BJ (cell line): ENCODE data around the gene PARD6B. TPM values are rescaled to one million over a fixed set of nuclear protein-coding genes. Genes with fewer than 3 reads are reported as not detected.
A peak's percentile ranks its signal among the peaks of the same experiment; 100 is the strongest.
"Not testable (repeated sequence)": the region's sequence is repeated elsewhere in the genome, so short reads cannot be mapped to it uniquely, and the experiment has no call there.

Source experiments
- CTCF ChIA-PET: fragments of 350-600 bp; formaldehyde crosslinking; extraction: SDS; loops from one replicate; lab custom pipeline; 2021; ENCODE audit warnings: antibody characterized with exemption, inconsistent platforms; lab: Yijun Ruan, JAX
- POLR2A ChIA-PET: fragments of 300-600 bp; sonication (Branson Sonifier 250); formaldehyde crosslinking; extraction: SDS; loops from one replicate; lab custom pipeline; 2021; ENCODE audit warnings: antibody characterized with exemption; lab: Charles Lee
- DNase-seq: peaks from one replicate; pipeline ENCODE4 v3.0.0-alpha.2; 2011; ENCODE audit warnings: low read depth
- H3K27me3 ChIP-seq: 2 replicates; pipeline ENCODE4 v1.6.0; 2011; ENCODE audit warnings: low read length; ENCODE audit not compliant: control insufficient read depth, insufficient read depth
- H3K36me3 ChIP-seq: 2 replicates; pipeline ENCODE4 v1.5.1; 2011; ENCODE audit warnings: low read length; ENCODE audit not compliant: control insufficient read depth, insufficient read depth
- H3K4me3 ChIP-seq: 2 replicates; pipeline ENCODE4 v1.5.1; 2011; ENCODE audit warnings: low read depth, mild to moderate bottlenecking, control low read depth, low read length
- polyA plus RNA-seq: library from polyadenylated mRNA; depleted of rRNA; stranded (reverse); fragments of >200 nt; gene quantifications from 2 replicates; pipeline ENCODE4 v1.2.3, GENCODE V29; 2011
- TF ChIP-seq, protein P1 (sequence below): IDR thresholded peaks from 2 replicates; pipeline ENCODE4 v1.5.1; 2011; ENCODE audit warnings: low read depth, mild to moderate bottlenecking, control low read depth, inconsistent platforms, low read length, moderate library complexity; ENCODE audit not compliant: insufficient read depth

PARD6B gene
- polyA plus RNA-seq, 1 experiment, result 0.11 TPM

DNA sequence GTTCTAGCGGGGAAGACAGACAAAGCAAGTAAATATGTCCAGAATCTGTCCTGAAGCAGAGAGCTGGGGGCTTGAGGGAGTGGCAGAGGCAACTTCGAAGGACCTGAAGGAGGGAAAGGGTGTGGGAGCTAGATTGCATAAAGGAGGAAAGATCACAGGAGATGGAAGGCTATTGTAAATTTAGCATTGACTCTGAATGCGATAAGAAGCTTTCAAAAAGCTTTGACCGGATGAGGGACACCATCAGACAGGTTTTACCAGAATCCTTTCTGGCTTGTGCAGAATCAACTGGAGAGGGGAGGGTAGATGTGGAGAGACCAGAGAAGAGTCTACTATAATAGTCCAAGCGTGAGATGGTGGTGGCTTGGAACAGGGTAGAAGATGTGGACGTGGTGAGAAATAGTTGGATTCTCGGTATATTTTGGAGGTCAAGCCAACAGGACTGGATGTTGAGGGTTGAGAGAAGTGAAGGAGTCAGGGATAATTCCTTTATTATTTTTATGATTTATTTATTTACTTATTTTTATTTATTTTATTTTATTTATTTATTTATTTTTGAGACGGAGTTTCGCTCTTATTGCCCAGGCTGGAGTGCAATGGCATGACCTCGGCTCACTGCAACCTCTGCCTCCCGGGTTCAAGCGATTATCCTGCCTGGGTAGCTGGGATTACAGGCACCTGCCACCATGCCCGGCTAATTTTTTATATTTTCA lies 20.1 kb upstream of the PARD6B start:
- Histone ChIP-seq H3K4me3 (no peak overlapping the region), H3K27me3 (peaks cover 2% of the 10 kb centered on the region; the same call in 1 of the 2 replicates), H3K36me3 (no peaks in the 10 kb centered on the region)
- ChIA-PET POLR2A (no interaction called here), CTCF (interaction anchor here (0.8 to 1.6 kb wide), 4 partner anchors 20 to 89 kb away, joined by 3 to 6 read pairs (median 3); no protein-coding TSS in a partner anchor)
- TF ChIP-seq, protein P1, sequence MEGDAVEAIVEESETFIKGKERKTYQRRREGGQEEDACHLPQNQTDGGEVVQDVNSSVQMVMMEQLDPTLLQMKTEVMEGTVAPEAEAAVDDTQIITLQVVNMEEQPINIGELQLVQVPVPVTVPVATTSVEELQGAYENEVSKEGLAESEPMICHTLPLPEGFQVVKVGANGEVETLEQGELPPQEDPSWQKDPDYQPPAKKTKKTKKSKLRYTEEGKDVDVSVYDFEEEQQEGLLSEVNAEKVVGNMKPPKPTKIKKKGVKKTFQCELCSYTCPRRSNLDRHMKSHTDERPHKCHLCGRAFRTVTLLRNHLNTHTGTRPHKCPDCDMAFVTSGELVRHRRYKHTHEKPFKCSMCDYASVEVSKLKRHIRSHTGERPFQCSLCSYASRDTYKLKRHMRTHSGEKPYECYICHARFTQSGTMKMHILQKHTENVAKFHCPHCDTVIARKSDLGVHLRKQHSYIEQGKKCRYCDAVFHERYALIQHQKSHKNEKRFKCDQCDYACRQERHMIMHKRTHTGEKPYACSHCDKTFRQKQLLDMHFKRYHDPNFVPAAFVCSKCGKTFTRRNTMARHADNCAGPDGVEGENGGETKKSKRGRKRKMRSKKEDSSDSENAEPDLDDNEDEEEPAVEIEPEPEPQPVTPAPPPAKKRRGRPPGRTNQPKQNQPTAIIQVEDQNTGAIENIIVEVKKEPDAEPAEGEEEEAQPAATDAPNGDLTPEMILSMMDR, result no peak
- no peak for DNase-seq

DNA sequence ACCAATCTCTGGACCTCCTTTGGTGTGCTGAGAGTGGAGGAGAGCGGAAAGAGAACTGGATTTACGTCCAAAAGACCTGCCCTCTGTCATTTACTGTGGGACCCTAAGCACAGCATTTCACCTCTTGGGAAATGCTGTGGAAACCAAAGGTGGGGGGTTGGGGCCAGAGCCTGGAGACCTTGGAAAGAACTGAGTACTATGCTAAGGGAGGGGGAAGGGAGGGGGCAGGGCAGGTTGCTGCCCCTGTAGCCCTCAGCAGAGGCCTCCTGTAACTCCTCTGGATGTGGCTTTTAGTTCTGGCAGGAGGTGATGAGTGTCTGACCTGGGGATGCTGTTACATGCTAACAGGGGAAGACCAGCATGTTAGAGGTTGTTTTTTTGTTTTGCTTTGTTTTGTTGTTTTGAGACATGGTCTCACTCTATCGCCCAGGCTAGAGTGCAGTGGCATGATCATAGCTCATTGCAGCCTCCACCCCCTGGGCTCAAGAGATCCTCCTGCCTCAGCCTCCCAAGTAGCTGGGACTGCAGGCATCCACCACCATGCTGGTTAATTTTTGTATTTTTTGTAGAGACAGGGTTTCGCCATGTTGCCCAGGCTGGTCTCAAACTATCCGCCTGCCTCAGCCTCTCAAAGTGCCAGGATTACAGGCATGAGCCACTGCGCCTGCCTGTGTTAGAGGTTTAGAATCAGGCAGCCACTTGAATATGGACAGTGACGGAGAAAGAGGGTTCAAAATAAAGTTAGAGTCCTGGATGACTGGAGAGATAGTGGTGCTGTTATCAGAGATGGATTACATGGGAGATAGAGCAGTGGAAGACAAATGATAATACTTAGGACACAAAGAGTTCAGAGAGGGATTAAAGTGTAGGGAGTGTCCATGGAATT lies 18.4 kb upstream of the PARD6B start:
- CTCF ChIA-PET, result interaction anchor here (0.6 to 2.8 kb wide), 21 partner anchors 9 to 867 kb away, joined by 3 to 31 read pairs (median 4); partner anchors contain the start of gene RIPOR3
- Histone ChIP-seq H3K36me3 (no peaks in the 10 kb centered on the region), H3K4me3 (no peak overlapping the region), H3K27me3 (peaks cover 2% of the 10 kb centered on the region; the same call in 1 of the 2 replicates)
- TF ChIP-seq, protein P1, result no peak
- DNase-seq, result no peak
- POLR2A ChIA-PET, result no interaction called here

DNA sequence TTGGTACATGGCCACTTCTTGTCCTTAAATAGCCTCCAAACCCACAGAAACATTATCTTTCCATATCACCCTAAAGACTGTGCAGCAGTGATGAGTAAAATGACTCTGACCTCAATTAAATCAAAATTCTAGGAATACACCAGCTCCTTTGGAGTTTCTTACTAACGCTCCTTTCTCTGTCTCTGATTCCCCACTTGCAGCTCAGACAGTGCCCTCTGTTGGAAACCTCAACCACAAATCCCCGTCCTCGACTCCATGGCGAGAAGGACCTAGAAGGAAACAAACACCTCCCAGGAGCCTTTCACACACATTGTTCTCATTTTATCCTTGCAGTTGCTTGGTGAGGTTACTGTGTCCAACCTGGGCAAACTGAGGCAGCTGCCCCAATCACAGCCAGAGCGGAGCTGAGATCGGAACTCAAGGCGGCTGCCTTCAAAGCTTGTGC lies 17.7 kb upstream of the PARD6B start:
- no peak for DNase-seq
- Histone ChIP-seq H3K36me3 (no peaks in the 10 kb centered on the region), H3K4me3 (no peak overlapping the region), H3K27me3 (peaks cover 2% of the 10 kb centered on the region; the same call in 1 of the 2 replicates)
- ChIA-PET POLR2A (no interaction called here), CTCF (interaction anchor here (0.6 to 2.8 kb wide), 22 partner anchors 10 to 868 kb away, joined by 3 to 31 read pairs (median 4); partner anchors contain the start of gene RIPOR3)
- TF ChIP-seq, protein P1, result peak; percentile 70

DNA sequence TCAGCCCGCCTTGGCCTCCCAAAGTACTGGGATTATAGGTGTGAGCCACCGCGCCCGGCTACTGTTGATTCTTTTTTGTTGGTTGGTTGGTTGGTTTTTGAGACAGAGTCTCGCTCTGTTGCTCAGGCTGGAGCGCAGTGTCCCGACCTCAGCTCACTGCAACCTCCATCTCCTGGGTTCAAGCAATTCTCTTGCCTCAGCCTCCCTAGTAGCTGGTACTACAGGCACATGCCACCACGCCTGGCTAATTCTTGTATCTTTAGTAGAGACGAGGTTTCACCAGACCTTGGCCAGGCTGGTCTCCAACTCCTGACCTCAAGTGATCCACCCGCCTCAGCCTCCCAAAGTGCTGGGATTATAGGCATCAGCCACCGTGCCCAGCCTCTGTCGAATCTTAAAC lies 17.0 kb upstream of the PARD6B start:
- H3K4me3 ChIP-seq, POLR2A ChIA-PET, DNase-seq, H3K36me3 ChIP-seq, H3K27me3 ChIP-seq: not testable (repeated sequence)
- CTCF ChIA-PET, result interaction anchor here (0.8 to 2.8 kb wide), 13 partner anchors 10 to 89 kb away, joined by 3 to 31 read pairs (median 4); no protein-coding TSS in a partner anchor

DNA sequence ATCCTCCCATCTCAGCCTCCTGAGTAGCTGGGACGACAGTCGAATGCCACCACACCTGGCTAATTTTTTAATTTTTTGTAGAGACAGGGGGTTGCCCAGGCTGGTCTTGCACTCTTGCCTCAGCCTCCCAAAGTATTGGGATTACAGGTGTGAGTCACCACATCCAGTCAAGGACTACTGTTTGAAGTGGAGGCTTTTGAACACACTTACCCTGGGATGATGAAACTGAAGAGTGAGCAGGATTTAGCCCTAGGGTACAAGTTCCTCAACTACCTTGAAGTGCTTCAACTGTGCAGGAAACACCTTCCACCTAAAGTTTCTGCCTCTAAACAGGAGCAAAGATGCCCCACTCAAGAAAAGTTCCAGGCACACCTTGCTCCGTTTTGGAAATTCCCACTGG lies 15.7 kb upstream of the PARD6B start:
- H3K4me3 ChIP-seq, result no peak overlapping the region
- DNase-seq, result no peak
- ChIA-PET CTCF (interaction anchor here (1.0 to 1.2 kb wide), 2 partner anchors 9 to 11 kb away, joined by 3 read pairs; no protein-coding TSS in a partner anchor), POLR2A (no interaction called here)
- no peaks in the 10 kb centered on the region for H3K36me3 ChIP-seq
- TF ChIP-seq, protein P1, result no peak
- peaks cover 2% of the 10 kb centered on the region; the same call in 1 of the 2 replicates for H3K27me3 ChIP-seq
